Measurements from ENCODE around the gene SIM2. TPM values are rescaled to one million over a fixed set of nuclear protein-coding genes. Genes with fewer than 3 reads are reported as not detected.

SIM2 gene
- total RNA-seq, 1 donor from 2014 or later: not detected

GRCh38 chr21:36701756-36702621, 3.1 kb downstream of the SIM2 start:
- no peak overlapping the region for H3K4me3 Mint-ChIP-seq
- ATAC-seq (ENCODE audit: low read depth): no peak
- H3K9me3 Mint-ChIP-seq: no peaks in the 10 kb centered on the region
- intact Hi-C loops (cut with micrococcal nuclease): no loop called here
- CTCF ChIA-PET: no interaction called here
- TF ChIP-seq CTCF (IDR thresholded peaks at IDR 0.05): no peak
- H3K36me3 Mint-ChIP-seq (ENCODE audit: low read depth): no peaks in the 10 kb centered on the region
- no peak for DNase-seq
- H3K27ac Mint-ChIP-seq: no peak overlapping the region
- peaks cover 21% of the 10 kb centered on the region for H3K4me1 Mint-ChIP-seq
- H3K27me3 Mint-ChIP-seq: peaks cover 51% of the 10 kb centered on the region
- POLR2A ChIA-PET: no interaction called here

DNA sequence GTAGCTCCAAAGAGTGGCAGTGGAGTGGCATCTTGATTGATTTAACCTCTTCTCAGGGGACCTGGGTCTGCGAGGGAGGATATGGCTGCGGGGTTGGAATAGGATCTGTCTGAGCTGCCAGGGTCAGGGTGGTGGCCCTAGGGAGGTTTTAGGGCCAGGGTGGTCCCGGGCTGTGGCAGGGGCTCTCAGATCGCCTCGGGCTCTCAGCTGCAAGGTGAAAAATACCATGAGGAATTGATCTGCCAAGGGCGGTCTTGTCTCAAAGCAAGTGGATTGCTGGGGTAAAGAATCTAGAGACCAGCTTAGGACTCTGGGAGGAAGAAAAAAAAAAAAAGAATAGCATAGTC, 3.7 kb downstream of the SIM2 start:
- Mint-ChIP-seq H3K4me3 (no peak overlapping the region), H3K36me3 (ENCODE audit: low read depth) (no peaks in the 10 kb centered on the region), H3K27me3 (peaks cover 55% of the 10 kb centered on the region), H3K4me1 (peaks cover 21% of the 10 kb centered on the region), H3K9me3 (no peaks in the 10 kb centered on the region), H3K27ac (no peak overlapping the region)
- intact Hi-C loops (cut with micrococcal nuclease): no loop called here
- ChIA-PET CTCF (no interaction called here), POLR2A (no interaction called here)
- DNase-seq (no peak), ATAC-seq (ENCODE audit: low read depth) (no peak)
- no peak for TF ChIP-seq CTCF (IDR thresholded peaks at IDR 0.05)

- peaks cover 56% of the 10 kb centered on the region for H3K27me3 Mint-ChIP-seq
- no peak for ATAC-seq (ENCODE audit: low read depth)
- no peak overlapping the region for H3K27ac Mint-ChIP-seq
- ChIA-PET POLR2A (no interaction called here), CTCF (no interaction called here)
- intact Hi-C loops (cut with micrococcal nuclease): no loop called here
- no peak overlapping the region for H3K4me3 Mint-ChIP-seq
- DNase-seq: no peak
- H3K9me3 Mint-ChIP-seq: no peaks in the 10 kb centered on the region
- peaks cover 21% of the 10 kb centered on the region for H3K4me1 Mint-ChIP-seq
- no peaks in the 10 kb centered on the region for H3K36me3 Mint-ChIP-seq (ENCODE audit: low read depth)
- no peak for TF ChIP-seq CTCF (IDR thresholded peaks at IDR 0.05)
Observed at GRCh38 chr21:36703123-36703522, 4.2 kb downstream of the SIM2 start.

- no peak for TF ChIP-seq CTCF (IDR thresholded peaks at IDR 0.05)
- Mint-ChIP-seq H3K4me3 (no peak overlapping the region), H3K4me1 (peaks cover 24% of the 10 kb centered on the region), H3K27ac (no peak overlapping the region), H3K36me3 (ENCODE audit: low read depth) (no peaks in the 10 kb centered on the region), H3K27me3 (peaks cover 61% of the 10 kb centered on the region), H3K9me3 (no peaks in the 10 kb centered on the region)
- ChIA-PET CTCF (no interaction called here), POLR2A (no interaction called here)
- DNase-seq: no peak
- intact Hi-C loops (cut with micrococcal nuclease): no loop called here
- no peak for ATAC-seq (ENCODE audit: low read depth)
Observed at GRCh38 chr21:36703626-36704280, 4.8 kb downstream of the SIM2 start.

DNA sequence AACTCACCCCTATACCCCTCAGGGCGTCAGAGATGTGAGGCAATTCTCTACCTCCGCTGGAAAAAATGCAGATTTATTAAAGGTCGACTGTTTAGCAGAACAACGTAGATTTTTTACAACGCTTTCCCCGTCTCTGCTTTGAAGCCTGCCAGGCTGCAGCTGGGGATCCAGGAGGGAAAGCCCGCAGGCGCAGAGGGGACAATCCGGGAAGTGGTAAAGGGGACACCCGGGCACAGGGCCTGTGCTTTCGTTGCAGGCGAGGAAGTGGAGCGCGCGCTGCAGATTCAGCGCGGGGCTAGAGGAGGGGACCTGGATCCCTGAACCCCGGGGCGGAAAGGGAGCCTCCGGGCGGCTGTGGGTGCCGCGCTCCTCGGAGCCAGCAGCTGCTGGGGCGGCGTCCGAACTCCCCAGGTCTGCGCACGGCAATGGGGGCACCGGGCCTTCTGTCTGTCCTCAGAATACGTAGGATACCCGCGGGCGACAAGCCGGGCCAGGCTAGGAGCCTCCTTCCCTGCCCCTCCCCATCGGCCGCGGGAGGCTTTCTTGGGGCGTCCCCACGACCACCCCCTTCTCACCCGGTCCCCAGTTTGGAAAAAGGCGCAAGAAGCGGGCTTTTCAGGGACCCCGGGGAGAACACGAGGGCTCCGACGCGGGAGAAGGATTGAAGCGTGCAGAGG, 5.5 kb downstream of the SIM2 start:
- no peak for TF ChIP-seq CTCF (IDR thresholded peaks at IDR 0.05)
- peaks cover 24% of the 10 kb centered on the region for H3K4me1 Mint-ChIP-seq
- no peak overlapping the region for H3K4me3 Mint-ChIP-seq
- ATAC-seq (ENCODE audit: low read depth) (no peak), DNase-seq (no peak)
- POLR2A ChIA-PET: no interaction called here
- peaks cover 62% of the 10 kb centered on the region for H3K27me3 Mint-ChIP-seq
- CTCF ChIA-PET: no interaction called here
- no peaks in the 10 kb centered on the region for H3K36me3 Mint-ChIP-seq (ENCODE audit: low read depth)
- intact Hi-C loops (cut with micrococcal nuclease): no loop called here
- no peak overlapping the region for H3K27ac Mint-ChIP-seq
- H3K9me3 Mint-ChIP-seq: no peaks in the 10 kb centered on the region
